ENCODE results near the gene CCDC201. TPM values are rescaled to one million over a fixed set of nuclear protein-coding genes. Genes with fewer than 3 reads are reported as not detected.
"Not testable (repeated sequence)": the region's sequence is repeated elsewhere in the genome, so short reads cannot be mapped to it uniquely, and the experiment has no call there.

CCDC201 gene
- total RNA-seq, 1 experiment from 2014 or later: not detected

GRCh38 chr7:45841926-45842717 is 30.8 kb downstream of the CCDC201 start:
- DNase-seq (ENCODE audit: low spot score); in situ Hi-C loops (cut with HindIII; ENCODE audit: low sequenced_read_pairs): not testable (repeated sequence)

- DNase-seq (ENCODE audit: low spot score); in situ Hi-C loops (cut with HindIII; ENCODE audit: low sequenced_read_pairs): not testable (repeated sequence)
These were observed 34.0 kb downstream of the CCDC201 start for GRCh38 chr7:45838852-45839251.

GRCh38 chr7:45832433-45833177 is 40.3 kb downstream of the CCDC201 start:
- in situ Hi-C loops (cut with HindIII; ENCODE audit: low sequenced_read_pairs): not testable (repeated sequence)

GRCh38 chr7:45829846-45830245 is 43.0 kb downstream of the CCDC201 start:
- DNase-seq (ENCODE audit: low spot score); in situ Hi-C loops (cut with HindIII; ENCODE audit: low sequenced_read_pairs): not testable (repeated sequence)

More at GRCh38 chr7:45832433-45833177, 40.3 kb downstream of the CCDC201 start:
- DNase-seq (ENCODE audit: low spot score): not testable (repeated sequence)

- DNase-seq (ENCODE audit: low spot score); in situ Hi-C loops (cut with HindIII; ENCODE audit: low sequenced_read_pairs): not testable (repeated sequence)
These were observed 45.2 kb downstream of the CCDC201 start for GRCh38 chr7:45827731-45828130.

GRCh38 chr7:45826550-45826949 is 46.3 kb downstream of the CCDC201 start:
- in situ Hi-C loops (cut with HindIII; ENCODE audit: low sequenced_read_pairs); DNase-seq (ENCODE audit: low spot score): not testable (repeated sequence)

GRCh38 chr7:45818763-45819162 is 54.1 kb downstream of the CCDC201 start:
- DNase-seq (ENCODE audit: low spot score); in situ Hi-C loops (cut with HindIII; ENCODE audit: low sequenced_read_pairs): not testable (repeated sequence)

- DNase-seq (ENCODE audit: low spot score); in situ Hi-C loops (cut with HindIII; ENCODE audit: low sequenced_read_pairs): not testable (repeated sequence)
These were observed 55.0 kb downstream of the CCDC201 start for GRCh38 chr7:45817913-45818312.

GRCh38 chr7:45817016-45817415 is 55.9 kb downstream of the CCDC201 start:
- DNase-seq (ENCODE audit: low spot score); in situ Hi-C loops (cut with HindIII; ENCODE audit: low sequenced_read_pairs): not testable (repeated sequence)

- DNase-seq (ENCODE audit: low spot score); in situ Hi-C loops (cut with HindIII; ENCODE audit: low sequenced_read_pairs): not testable (repeated sequence)
These were observed 58.4 kb downstream of the CCDC201 start for GRCh38 chr7:45814216-45815118.

GRCh38 chr7:45813771-45814170 is 59.1 kb downstream of the CCDC201 start:
- DNase-seq (ENCODE audit: low spot score); in situ Hi-C loops (cut with HindIII; ENCODE audit: low sequenced_read_pairs): not testable (repeated sequence)

- in situ Hi-C loops (cut with HindIII; ENCODE audit: low sequenced_read_pairs): no loop called here
- DNase-seq (ENCODE audit: low spot score): no peak
These were observed 59.9 kb downstream of the CCDC201 start for GRCh38 chr7:45812946-45813345.

GRCh38 chr7:45811652-45812234 is 61.1 kb downstream of the CCDC201 start:
- DNase-seq (ENCODE audit: low spot score); in situ Hi-C loops (cut with HindIII; ENCODE audit: low sequenced_read_pairs): not testable (repeated sequence)

GRCh38 chr7:45810451-45811005 is 62.4 kb downstream of the CCDC201 start:
- in situ Hi-C loops (cut with HindIII; ENCODE audit: low sequenced_read_pairs); DNase-seq (ENCODE audit: low spot score): not testable (repeated sequence)

Other genes starting within 250 kb of the CCDC201 start
- gene IGFBP1, start 15.4 kb upstream of the CCDC201 start, total RNA-seq (2014; rRNA removed; shearing (Covaris generic)): not detected in 2 replicates
- gene IGFBP3, start 48.2 kb upstream of the CCDC201 start, total RNA-seq (2014; rRNA removed; shearing (Covaris generic)): 17.4 and 21.6 TPM in 2 replicates